Endothelial cell of umbilical vein (primary cell): ENCODE results near the gene THBD. TPM values are rescaled to one million over a fixed set of nuclear protein-coding genes. Genes with fewer than 3 reads are reported as not detected.

Experiments used
- BruUV-seq: library from RNA; stranded (reverse); fragments of 400-500 nt; replicated peaks from 2 replicates; lab custom pipeline; 2021; lab: Mats Ljungman, UMichigan
- CTCF ChIA-PET: fragments of 300-600, 350-600 bp; sonication (Branson Sonifier 250); formaldehyde crosslinking; loops from one replicate; lab custom pipeline; 2021; ENCODE audit warnings: antibody characterized with exemption, inconsistent platforms; lab: Charles Lee
- POLR2A ChIA-PET: fragments of 300-600, 350-600 bp; sonication (Branson Sonifier 250); formaldehyde crosslinking; loops from one replicate; lab custom pipeline; 2021; ENCODE audit warnings: antibody characterized with exemption, inconsistent platforms; lab: Charles Lee
- DNase-seq: peaks from one replicate; pipeline ENCODE4 v3.0.0-alpha.2; 2011; ENCODE audit warnings: low read depth, low spot score
- FAIRE-seq: peaks from 2 replicates; lab custom pipeline; 2011; peaks lifted over from hg19 to GRCh38; lab: Jason Lieb, UNC
- H2AFZ ChIP-seq: 2 replicates; pipeline ENCODE4 v1.6.0; 2012; ENCODE audit warnings: low read depth, low read length, control low read depth, inconsistent platforms
- H3K27ac ChIP-seq: 2 replicates; pipeline ENCODE4 v1.5.1; 2011; ENCODE audit warnings: low read depth, mild to moderate bottlenecking, control low read depth, low read length, moderate library complexity; ENCODE audit not compliant: insufficient read depth
- H3K27me3 ChIP-seq, 2 experiments: 2 replicates each; pipeline versions ENCODE4 v1.6.0 to v1.6.1; 2011; ENCODE audit warnings: low read length in 2 of 2, mixed read lengths in 1 of 2; ENCODE audit not compliant: control insufficient read depth in 2 of 2, insufficient read depth in 2 of 2
- H3K36me3 ChIP-seq, 2 experiments: 2 replicates in 1 of 2; 3 replicates in 1 of 2; pipeline ENCODE4 v1.5.1; 2011; ENCODE audit warnings: low read length in 2 of 2, mild to moderate bottlenecking in 1 of 2, moderate library complexity in 1 of 2; ENCODE audit not compliant: control insufficient read depth in 2 of 2, insufficient read depth in 2 of 2; ENCODE audit errors: extremely low read depth in 1 of 2
- H3K4me1 ChIP-seq: 3 replicates; pipeline ENCODE4 v1.5.1; 2011; ENCODE audit warnings: mild to moderate bottlenecking, low read length; ENCODE audit not compliant: control insufficient read depth, insufficient read depth; ENCODE audit errors: extremely low read depth
- H3K4me2 ChIP-seq: 2 replicates; pipeline ENCODE4 v1.6.1; 2011; ENCODE audit warnings: low read length, control low read depth, mixed read lengths; ENCODE audit not compliant: insufficient read depth
- H3K4me3 ChIP-seq, 3 experiments: fragments of 200-600 bp in 1 of 3; sonication (generic), shearing (Covaris generic) in 1 of 3; replicated peaks in 1 of 3; 2 replicates each; pipeline ENCODE4 v1.5.1; 2011 to 2016; ENCODE audit warnings: control low read depth in 3 of 3, low read length in 3 of 3, mild to moderate bottlenecking in 2 of 3, inconsistent platforms in 1 of 3, low read depth in 1 of 3, moderate library complexity in 1 of 3; ENCODE audit not compliant: insufficient read depth in 1 of 3
- H3K79me2 ChIP-seq: 2 replicates; pipeline ENCODE4 v1.6.0; 2012; ENCODE audit warnings: low read length, inconsistent platforms; ENCODE audit not compliant: control insufficient read depth, insufficient read depth
- H3K9ac ChIP-seq: replicated peaks from 2 replicates; pipeline ENCODE3; 2011; ENCODE audit warnings: low read length, control low read depth; ENCODE audit not compliant: insufficient read depth; ENCODE audit errors: extremely low read depth
- H3K9me1 ChIP-seq: replicated peaks from 3 replicates; pipeline ENCODE4 v1.6.0; 2011; ENCODE audit warnings: mild to moderate bottlenecking, low read length; ENCODE audit not compliant: control insufficient read depth, insufficient read depth; ENCODE audit errors: extremely low read depth
- H3K9me3 ChIP-seq: replicated peaks from 2 replicates; pipeline ENCODE4 v1.5.1; 2012; ENCODE audit warnings: low read length, inconsistent platforms; ENCODE audit not compliant: control insufficient read depth, insufficient read depth
- H4K20me1 ChIP-seq: replicated peaks from 2 replicates; pipeline ENCODE3; 2011; ENCODE audit warnings: mild to moderate bottlenecking, low read length; ENCODE audit not compliant: control insufficient read depth, insufficient read depth; ENCODE audit errors: extremely low read depth
- FOS ChIP-seq: IDR thresholded peaks from 2 replicates; pipeline ENCODE4 v1.6.1; 2011; ENCODE audit warnings: mild to moderate bottlenecking, low read length, moderate library complexity, borderline replicate concordance; ENCODE audit not compliant: insufficient read depth
- GATA2 ChIP-seq: IDR thresholded peaks from 2 replicates; pipeline ENCODE4 v1.7.0; 2011; ENCODE audit warnings: low read depth, mild to moderate bottlenecking, moderate library complexity, mixed read lengths, low read length; ENCODE audit not compliant: insufficient read length, insufficient read depth
- JUN ChIP-seq: IDR thresholded peaks from 2 replicates; pipeline ENCODE4 v1.6.1; 2011; ENCODE audit warnings: borderline replicate concordance, low read depth; ENCODE audit not compliant: insufficient read length, insufficient read depth
- MYC ChIP-seq: IDR thresholded peaks from one replicate; pipeline ENCODE4 v1.6.1; 2011; ENCODE audit warnings: mild to moderate bottlenecking, low read depth, low read length
- POLR2A ChIP-seq: IDR thresholded peaks from 2 replicates; pipeline ENCODE4 v1.6.1; 2012; ENCODE audit warnings: low read depth, mild to moderate bottlenecking, control low read depth, low read length
- dilution Hi-C: fragments of 300-500 bp; cut with MboI; formaldehyde crosslinking; loops from one replicate; pipeline ENCODE4 v1.15.0; 2019; ENCODE audit warnings: low sequenced_read_pairs; ENCODE audit not compliant: extremely low pct_ligation_motif_present
- intact Hi-C: fragments of 100-400 bp; cut with micrococcal nuclease; formaldehyde crosslinking; loops from one replicate; pipeline ENCODE4 v1.10.0; 2022
- polyA plus RNA-seq, 4 experiments: library from polyadenylated mRNA; depleted of rRNA in 3 of 4; stranded (reverse) in 3 of 4; unstranded in 1 of 4; fragments of >200 nt; gene quantifications; 2 replicates each; pipeline versions ENCODE4 v1.2.1 to v1.2.3, GENCODE V29; 2011 to 2012; ENCODE audit warnings: missing spikeins in 1 of 4
- total RNA-seq: library from RNA; stranded (reverse); gene quantifications from 2 replicates; pipeline ENCODE4 v1.2.3, GENCODE V29; 2021
- TF ChIP-seq, protein P1 (sequence below), 2 donors: IDR thresholded peaks; 1 replicate in 1 of 2; 2 replicates in 1 of 2; pipeline ENCODE4 v1.5.1; 2011; ENCODE audit warnings: low read length in 2 of 2, mild to moderate bottlenecking in 2 of 2, moderate library complexity in 2 of 2, control low read depth in 1 of 2, inconsistent platforms in 1 of 2, low read depth in 1 of 2; ENCODE audit not compliant: insufficient read depth in 1 of 2; ENCODE audit errors: extremely low read depth in 1 of 2

Gene THBD
- total and polyA plus RNA-seq, 2 donors (not counting 3 experiments of a cell fraction or from before 2014, with no cell fraction given) = 17.1 to 28.0 TPM

DNA sequence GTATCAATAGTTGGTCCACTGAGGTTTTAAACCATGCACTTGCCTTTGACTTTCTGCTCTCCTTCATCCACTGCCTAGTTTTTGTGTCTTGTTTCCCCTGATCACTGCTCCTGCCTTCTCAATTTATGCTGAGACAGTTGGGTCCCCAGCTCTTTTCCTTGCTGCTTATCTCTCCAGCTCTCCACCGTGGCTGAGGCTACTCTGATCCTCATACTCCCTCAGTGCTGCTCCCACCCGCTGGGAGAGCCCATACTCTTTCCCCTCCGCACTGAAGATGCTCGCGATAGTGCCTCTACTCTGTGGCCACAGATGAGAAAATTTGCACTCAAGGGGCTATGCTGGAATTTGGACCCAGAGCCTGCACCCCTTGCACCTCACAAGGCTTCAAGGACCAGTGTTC lies 3.4 kb upstream of the THBD start:
- Histone ChIP-seq H3K4me1 (peaks cover 13% of the 10 kb centered on the region), H4K20me1 (no peaks in the 10 kb centered on the region), H3K9ac (no peak overlapping the region), H3K27ac (no peak overlapping the region), H3K9me1 (no peaks in the 10 kb centered on the region), H3K36me3 (no peaks in the 10 kb centered on the region), H3K27me3 (no peaks in the 10 kb centered on the region), H3K9me3 (no peaks in the 10 kb centered on the region), H3K4me2 (no peak overlapping the region), H3K4me3 (no peak overlapping the region), H2AFZ (no peak overlapping the region), H3K79me2 (no peaks in the 10 kb centered on the region)
- BruUV-seq = no TSS peak
- DNase-seq (no peak), FAIRE-seq (no peak)
- ChIA-PET POLR2A (no interaction called here), CTCF (interaction anchor here (1.2 to 4.7 kb wide), 6 partner anchors 8 to 288 kb away, joined by 3 to 152 read pairs (median 8); no protein-coding TSS in a partner anchor)
- no peak for TF ChIP-seq MYC
- no peak for TF ChIP-seq JUN
- TF ChIP-seq FOS = no peak
- TF ChIP-seq GATA2 = no peak
- TF ChIP-seq, protein P1, sequence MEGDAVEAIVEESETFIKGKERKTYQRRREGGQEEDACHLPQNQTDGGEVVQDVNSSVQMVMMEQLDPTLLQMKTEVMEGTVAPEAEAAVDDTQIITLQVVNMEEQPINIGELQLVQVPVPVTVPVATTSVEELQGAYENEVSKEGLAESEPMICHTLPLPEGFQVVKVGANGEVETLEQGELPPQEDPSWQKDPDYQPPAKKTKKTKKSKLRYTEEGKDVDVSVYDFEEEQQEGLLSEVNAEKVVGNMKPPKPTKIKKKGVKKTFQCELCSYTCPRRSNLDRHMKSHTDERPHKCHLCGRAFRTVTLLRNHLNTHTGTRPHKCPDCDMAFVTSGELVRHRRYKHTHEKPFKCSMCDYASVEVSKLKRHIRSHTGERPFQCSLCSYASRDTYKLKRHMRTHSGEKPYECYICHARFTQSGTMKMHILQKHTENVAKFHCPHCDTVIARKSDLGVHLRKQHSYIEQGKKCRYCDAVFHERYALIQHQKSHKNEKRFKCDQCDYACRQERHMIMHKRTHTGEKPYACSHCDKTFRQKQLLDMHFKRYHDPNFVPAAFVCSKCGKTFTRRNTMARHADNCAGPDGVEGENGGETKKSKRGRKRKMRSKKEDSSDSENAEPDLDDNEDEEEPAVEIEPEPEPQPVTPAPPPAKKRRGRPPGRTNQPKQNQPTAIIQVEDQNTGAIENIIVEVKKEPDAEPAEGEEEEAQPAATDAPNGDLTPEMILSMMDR (IDR thresholded peaks at IDR 0.05; ENCODE audit: extremely low read depth in 1 of 2, insufficient read depth in 1 of 2, low read depth in 1 of 2, low read length in 2 of 2) = no peak
- TF ChIP-seq POLR2A = no peak
- intact Hi-C loops = loop anchor here (5.0 kb wide), 1 partner anchor 369 kb away; the partner anchor contains the start of gene NAPB
- dilution Hi-C loops = no loop called here
